Limb (tissue), 2 donors: ENCODE measurements around the gene TMEM117.

ENCODE experiments used
- DNase-seq, 2 donors: peaks; one replicate each; pipeline ENCODE4 v3.0.0-alpha.2; 2016; ENCODE audit errors: extremely low spot score in 2 of 2

TMEM117 gene

GRCh38 chr12:43883748-43884147 is 47.9 kb downstream of the TMEM117 start:
- DNase-seq: no peak

- no peak for DNase-seq
Observed at GRCh38 chr12:43884683-43885410, 49.0 kb downstream of the TMEM117 start.

GRCh38 chr12:43887397-43887796 is 51.5 kb downstream of the TMEM117 start:
- DNase-seq: no peak

- DNase-seq: no peak
Observed at GRCh38 chr12:43891856-43892574, 56.1 kb downstream of the TMEM117 start.

- DNase-seq: no peak
Observed at GRCh38 chr12:43893670-43894069, 57.8 kb downstream of the TMEM117 start.

GRCh38 chr12:43895580-43896206 is 59.8 kb downstream of the TMEM117 start:
- DNase-seq: no peak

- no peak for DNase-seq
Observed at GRCh38 chr12:43896496-43896895, 60.6 kb downstream of the TMEM117 start.

- DNase-seq: no peak
Observed at GRCh38 chr12:43898474-43898873, 62.6 kb downstream of the TMEM117 start.

GRCh38 chr12:43899574-43899973 is 63.7 kb downstream of the TMEM117 start:
- no peak for DNase-seq

GRCh38 chr12:43903686-43904085 is 67.8 kb downstream of the TMEM117 start:
- DNase-seq: no peak

- DNase-seq: no peak
Observed at GRCh38 chr12:43912859-43913258, 77.0 kb downstream of the TMEM117 start.

GRCh38 chr12:43914391-43914790 is 78.5 kb downstream of the TMEM117 start:
- DNase-seq: no peak

- DNase-seq: no peak
Observed at GRCh38 chr12:43914923-43915468, 79.1 kb downstream of the TMEM117 start.

GRCh38 chr12:43917896-43918295 is 82.0 kb downstream of the TMEM117 start:
- DNase-seq: no peak

GRCh38 chr12:43921666-43922337 is 85.9 kb downstream of the TMEM117 start:
- DNase-seq: no peak

GRCh38 chr12:43930032-43930431 is 94.2 kb downstream of the TMEM117 start:
- DNase-seq: no peak

GRCh38 chr12:43931187-43931586 is 95.3 kb downstream of the TMEM117 start:
- no peak for DNase-seq

GRCh38 chr12:43935581-43935980 is 99.7 kb downstream of the TMEM117 start:
- no peak for DNase-seq

- DNase-seq: no peak
Observed at GRCh38 chr12:43937947-43938346, 102.1 kb downstream of the TMEM117 start.

GRCh38 chr12:43942379-43942778 is 106.5 kb downstream of the TMEM117 start:
- no peak for DNase-seq

- DNase-seq: no peak
Observed at GRCh38 chr12:43945983-43946382, 110.1 kb downstream of the TMEM117 start.

GRCh38 chr12:43951286-43951685 is 115.4 kb downstream of the TMEM117 start:
- DNase-seq: no peak
